ENCODE data around the gene ATAD3B.

Gene ATAD3B

DNA sequence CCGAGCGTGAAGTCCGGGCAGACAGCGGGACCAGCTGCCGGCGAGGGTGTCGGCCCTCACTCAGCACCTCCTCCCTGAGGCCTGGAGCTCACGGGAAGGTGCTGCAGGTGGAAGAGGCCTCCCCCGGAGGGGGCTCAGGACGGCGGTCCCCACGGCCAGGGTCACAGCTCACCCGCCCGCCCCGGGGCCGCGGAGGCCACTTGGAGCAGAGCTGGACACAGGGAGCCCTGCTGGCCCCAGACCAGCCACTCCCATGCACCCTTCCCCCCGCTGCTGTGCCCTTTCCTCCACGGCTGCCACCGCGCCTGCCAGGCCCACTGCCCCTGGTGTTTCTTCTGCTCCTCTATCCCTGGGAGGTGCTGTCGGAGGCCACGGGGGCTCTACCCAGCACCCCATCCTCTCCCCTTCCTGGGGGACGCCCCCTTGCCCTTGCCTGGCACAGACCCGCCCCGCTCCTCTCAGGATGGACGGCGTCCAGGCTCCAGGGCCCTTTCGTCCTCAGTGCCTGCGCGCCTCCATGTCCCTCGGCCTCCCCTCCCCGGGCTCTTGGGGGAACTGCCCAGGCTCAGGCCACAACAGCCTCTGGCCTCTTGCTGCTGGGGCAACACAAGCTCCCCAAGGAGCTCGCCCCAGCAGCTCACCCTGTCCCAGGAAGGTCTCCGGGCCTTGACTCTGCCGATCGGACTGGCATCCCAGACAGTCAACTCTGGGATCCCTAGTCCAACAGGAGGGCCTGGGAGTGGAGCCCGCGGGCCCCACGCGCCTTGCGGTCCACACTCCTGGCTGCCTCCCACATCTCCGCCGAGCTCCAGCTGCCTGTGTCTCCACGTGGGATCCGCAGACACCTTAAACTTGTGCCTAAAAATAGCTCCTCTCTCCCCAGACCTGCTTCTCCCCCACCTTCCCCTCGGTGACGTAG is 64.7 kb downstream of the ATAD3B start:
- no peak for DNase-seq

DNA sequence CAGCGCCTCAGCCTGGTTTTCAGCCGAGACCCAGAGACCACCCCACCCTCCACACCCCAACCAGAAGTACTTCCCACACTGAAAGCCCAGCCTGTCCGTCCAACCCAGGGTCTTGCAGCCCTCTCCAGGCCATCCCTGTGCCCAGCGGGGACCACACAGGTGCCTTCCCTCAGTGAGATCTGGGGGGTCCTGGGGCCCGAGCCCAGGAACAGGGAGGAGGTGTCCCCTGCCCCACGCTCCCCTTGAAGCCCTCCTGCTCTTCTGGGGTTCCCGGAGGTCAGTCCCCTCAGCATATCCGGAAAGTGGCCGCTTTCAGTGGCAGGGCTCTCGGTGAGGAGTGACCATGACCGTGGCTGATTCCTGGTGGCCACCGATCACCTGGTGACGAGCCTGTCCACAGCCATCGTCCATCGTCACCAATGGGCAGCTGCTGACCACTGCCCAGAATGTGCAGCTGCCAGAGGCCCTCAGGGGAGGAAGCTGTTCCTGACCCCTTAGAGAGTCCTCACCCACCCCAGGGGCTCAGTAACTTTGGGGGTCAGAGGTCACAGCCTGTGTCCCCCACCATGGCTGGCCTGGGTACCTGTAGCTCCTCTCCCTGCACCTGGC is 65.5 kb downstream of the ATAD3B start:
- no peak for DNase-seq

DNA sequence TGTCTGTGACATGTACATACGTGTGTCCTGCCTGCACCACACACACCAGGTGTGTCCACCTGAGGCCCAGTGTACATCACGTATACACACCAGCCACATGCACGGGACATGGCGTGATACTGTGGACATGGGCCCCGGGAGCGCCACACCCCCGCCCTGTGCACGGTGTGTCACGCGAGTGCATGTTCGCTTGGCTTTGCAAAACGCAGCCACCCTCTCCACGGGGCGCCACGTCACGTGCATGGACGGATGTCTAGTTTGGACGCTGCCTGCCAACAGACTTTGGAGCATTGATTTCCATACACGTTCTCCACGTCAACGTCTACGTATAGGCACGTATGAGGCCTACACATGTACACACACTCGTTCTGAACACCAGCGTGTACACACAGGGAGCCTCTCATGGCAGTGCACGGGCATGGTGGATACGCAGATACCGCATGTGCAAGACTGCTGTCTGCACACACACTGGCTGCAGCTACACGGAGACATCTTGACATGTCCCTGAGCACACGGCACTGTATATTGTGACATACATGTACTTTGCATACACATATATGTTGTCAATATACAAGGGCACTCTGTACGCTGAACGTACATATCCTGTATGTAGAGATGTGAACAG is 66.2 kb downstream of the ATAD3B start:
- DNase-seq = no peak

DNA sequence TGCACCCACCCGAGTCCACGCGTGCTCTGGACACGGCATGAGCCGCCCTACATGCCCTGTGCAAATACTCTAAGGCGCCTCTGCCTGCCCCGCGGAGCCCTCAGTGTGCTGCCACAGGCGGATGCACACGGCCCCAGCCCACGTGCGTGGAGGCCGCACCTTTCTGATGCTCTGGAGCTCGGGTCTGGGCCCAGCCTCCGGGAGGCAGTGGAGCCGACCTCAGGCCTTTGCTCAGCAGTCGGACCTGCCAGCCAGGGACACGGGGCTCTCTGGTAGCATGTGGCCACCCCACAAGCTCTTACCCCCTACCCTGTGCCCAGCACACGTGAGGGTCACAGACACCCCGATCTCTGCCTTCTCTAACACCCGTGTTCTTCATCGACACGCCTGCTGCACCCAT is 66.8 kb downstream of the ATAD3B start:
- DNase-seq = no peak

DNA sequence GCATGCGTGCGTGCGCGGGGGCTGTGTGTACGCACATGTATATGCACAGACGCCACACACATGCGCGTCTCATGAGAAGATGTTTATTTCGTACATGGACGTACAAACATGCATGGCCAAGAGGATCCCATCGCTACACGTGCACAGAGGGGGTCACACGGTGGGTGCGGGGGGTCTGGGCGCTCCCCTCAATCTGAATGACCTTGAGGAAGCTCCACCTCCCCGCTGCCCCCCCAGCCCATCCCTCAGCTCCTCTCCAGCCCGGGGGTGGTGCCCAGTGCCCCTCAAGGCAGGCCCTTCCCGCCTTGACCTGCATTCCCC is 67.4 kb downstream of the ATAD3B start:
- DNase-seq = no peak

DNA sequence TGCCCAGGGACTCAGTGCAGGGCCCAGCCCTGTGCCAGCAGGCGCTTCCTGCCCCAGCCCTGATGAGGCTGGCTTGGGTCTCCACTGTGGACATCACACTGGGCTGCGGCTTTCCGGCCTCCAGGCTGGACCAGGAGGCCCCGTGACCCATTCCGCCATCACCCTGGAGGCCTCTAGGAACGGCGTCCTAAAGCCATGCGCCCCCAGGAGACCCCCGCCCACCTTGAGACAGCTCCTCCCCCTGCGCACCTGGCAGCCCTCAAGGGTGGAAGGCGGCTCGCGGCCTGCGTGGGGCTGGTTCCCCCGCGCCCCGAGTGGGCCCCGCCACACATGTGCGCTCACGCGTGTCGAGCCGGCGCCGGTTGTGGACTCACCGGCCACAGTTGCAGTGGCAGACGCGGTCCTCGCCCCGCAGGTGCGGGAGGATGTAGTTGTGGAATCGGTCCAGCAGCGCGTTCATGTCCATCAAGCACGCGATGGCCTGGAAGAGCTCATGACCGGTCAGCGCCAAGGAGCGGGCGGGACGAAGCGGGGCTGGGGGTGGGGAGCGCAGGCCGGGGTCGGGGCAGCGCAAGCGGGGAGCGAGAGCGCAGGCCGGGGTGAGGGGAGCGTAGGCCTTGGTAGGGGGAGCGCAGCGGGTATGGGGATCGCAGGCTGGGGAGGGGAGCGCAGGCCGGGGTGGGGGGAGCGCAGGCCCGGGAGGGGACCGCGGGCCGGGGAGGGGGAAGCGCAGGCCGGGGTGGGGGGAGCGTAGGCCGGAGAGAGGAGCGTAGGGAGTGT is 67.9 kb downstream of the ATAD3B start:
- no peak for DNase-seq

DNA sequence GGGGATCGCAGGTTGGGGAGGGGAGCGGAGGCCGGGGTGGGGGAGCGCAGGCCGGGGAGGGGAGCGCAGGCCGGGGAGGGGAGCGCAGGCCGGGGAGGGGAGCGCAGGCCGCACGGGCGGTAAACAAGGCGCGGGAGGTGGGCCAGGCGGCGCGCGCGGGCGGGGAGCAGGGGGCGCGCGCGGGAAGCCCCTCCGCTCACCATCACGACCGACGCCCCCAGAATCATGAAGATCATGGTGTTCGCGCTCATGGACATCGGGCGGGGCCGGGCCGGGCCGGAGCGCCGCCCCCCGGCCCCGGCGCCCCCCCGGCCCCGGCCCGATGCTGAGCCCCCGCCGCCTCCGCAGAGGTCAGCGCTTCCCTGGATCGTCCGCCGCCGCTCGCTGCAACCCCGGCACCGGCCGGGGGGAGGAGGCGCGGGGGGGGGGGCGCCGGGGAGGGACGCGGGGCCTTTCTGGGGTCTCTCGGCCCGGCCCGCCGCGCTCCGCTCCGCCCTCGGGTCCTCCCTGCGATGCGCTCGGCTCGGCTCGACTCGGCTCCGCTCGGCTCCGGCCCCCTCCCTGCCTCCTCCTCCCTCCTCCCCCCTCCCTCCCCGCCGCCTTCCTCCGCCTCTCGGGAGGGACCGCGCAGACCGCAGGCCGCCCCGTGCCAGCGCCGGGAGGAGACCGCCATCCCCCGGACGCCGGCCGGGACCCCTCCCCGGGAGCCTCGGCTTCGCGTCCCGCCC is 68.7 kb downstream of the ATAD3B start, which contains the start of gene TMEM240:
Gene TMEM240 (minus strand): TSS at position 535 of the 728 bp plus-strand sequence. CDS start 278 bp downstream, at position 257.
- DNase-seq = peak; percentile 42

DNA sequence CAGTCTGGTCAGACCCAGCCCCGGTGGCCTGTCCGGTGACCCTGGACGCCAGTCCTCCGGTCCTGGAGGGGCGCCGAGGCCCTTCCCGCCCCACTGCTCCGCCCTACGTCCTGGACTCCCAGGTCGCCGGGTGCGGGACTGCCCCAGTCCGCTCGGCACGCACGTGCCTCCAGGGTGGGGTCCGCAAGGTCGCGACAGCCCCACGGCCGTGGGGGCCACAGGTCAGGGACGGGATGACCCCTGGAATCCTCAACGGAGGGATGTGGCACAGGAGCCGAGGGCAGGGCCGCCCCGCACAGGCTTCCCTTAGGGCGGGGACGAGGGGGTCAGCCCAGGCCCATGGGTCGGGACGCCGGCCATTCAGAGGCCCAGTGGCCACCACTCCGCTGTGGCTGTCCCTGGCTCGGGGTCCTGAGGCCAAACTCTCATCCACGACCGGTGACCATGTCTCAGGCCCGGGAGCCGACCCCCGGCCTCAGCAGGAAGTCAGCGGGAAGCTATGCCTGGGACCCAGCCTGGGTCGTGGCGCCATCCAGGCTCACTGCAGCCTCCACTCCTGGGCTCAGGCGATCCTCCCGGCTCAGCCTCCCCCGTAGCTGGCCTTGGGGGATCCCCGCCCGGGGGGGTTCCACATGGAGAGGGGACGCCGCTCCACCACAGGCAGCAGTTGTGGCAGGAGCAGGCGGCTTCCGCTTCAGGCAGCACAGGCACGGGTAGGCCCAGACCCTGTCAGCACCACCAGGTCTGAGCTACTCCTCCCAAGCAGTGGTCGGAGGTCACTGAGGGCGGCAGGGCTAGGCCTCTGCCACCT is 69.5 kb downstream of the ATAD3B start:
- no peak for DNase-seq

DNA sequence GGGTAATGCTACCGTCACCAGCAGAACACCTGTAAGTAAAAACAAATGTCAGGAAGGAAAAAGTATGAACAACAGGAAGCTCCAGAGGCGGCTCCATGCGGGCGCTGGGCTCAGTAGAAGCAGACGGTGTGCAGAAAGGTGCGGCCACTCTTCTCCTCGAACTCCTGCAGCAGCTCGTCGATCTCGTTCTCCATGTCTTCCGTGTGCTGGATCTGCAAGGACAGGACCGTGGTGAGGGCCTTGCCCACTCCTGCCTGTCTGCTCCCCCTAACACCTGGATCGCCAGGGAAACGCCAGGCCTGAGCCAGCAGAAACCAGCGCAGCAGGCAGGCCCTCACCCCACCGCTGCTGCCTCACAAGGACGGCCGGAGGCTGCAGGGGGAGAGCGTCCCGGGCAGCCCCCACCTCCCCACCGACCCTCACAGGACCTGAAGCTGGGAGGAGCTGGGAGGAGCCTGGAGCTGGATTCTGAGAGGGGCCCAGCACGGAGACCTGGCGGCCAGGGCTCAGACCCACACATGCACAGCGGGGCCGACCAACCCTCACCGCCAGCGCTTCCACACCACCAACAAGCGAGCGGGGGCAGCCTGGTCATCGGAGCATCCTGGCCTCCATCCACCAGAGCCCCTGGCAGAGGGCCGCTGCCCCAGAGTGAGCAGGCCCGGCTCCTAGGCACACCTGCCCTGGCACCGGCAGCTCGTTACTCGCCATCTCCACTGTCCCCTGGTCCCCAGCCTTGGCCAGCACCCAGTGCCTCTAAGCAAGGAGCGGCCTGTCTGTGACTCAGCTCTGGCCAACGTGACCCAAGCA is 70.6 kb downstream of the ATAD3B start:
- DNase-seq = no peak

DNA sequence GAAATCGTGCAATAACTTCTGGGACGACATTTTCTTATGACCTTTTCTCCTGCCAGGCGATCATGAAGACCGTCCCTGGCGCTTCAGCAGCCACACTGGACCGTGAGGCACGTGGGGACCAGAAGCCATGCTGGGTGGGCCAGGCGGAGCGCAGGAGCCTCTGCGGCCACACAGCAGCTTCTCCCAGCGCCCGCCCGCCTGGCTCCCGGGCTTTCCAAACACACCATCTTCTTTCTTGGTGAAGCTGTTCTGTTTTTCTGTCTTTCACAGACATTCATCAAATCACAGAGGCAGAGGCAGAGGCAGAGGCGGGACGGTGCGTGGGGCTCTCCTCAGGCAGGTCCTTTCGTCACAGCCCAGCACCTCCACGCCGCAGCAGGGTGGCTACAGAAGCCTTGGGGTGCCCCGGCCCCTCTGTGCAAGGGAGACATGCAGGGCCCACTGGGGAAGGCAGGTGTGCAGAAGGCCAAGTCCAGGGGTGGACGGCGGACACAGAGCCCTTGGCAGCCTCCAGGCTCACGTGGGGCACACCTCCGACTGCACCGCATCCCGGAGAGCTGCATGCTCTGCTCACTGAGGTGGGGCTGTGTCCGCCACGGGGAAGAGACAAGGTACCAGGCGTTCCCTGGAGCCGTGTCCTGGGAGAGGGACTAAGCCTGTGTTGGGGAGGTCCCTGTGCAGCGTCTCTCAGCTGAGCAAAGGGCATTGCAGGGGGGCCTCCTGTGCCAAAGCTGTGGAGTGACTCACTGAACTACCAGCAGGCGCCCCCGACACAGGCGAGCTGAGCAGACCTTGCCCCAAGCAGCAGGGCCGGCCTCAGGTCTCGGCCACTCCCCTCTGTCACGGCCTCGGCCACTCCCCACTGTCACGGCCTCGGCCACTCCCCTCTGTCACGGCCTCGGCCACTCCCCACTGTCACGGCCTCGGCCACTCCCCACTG is 71.5 kb downstream of the ATAD3B start:
- no peak for DNase-seq

DNA sequence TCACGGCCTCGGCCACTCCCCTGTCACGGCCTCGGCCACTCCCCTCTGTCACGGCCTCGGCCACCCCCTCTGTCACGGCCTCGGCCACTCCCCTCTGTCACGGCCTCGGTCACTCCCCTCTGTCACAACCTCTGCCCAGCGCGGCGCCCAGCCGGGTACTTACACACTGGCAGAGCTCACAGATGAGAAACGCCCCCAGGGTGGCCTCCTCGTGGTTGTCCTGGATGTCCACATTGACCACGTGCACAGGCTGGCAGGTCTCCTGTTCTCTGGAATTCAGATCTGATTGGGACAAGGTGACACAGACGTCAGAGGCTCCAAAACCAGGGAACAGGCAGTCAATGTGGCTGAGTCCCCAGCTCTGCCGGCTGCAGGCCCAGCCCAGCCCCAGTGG is 72.1 kb downstream of the ATAD3B start:
- DNase-seq = no peak

DNA sequence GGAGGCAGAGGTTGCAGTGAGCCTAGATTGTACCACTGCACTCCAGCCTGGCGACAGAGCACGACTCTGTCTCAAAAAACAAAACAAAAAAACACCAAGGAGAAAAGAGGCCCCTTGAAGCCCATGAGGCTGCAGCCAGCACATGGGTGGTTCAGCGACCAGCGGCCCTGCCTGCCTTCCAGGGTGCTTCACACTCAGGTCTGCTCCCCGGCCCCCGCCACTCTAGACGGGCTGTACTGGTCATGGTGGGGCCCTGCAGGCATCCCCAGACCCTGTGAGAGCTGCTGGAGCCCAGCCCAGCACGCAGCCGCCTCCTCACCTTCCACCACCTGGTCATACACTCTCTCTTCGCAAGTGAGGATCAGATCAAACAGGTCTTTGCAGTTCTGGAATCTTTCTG is 73.0 kb downstream of the ATAD3B start:
- no peak for DNase-seq

Data from activated CD4-positive, alpha-beta T cell treated with anti-CD3 and anti-CD28 coated beads, Interleukin-2, amount 50 U/mL, for 16 hours (primary cell).